Inferior parietal cortex (tissue), 1 donor: ENCODE measurements around the gene ACBD3.

Experiments
- DNase-seq: peaks from one replicate; pipeline ENCODE4 v3.0.0-alpha.2; 2016; ENCODE audit errors: extremely low spot score

The ACBD3 gene

GRCh38 chr1:226201029-226201593, 14.6 kb upstream of the ACBD3 start:
- DNase-seq: no peak

GRCh38 chr1:226199971-226200370, 13.4 kb upstream of the ACBD3 start:
- DNase-seq: no peak

GRCh38 chr1:226195144-226195543, 8.6 kb upstream of the ACBD3 start:
- DNase-seq: no peak

GRCh38 chr1:226187380-226187779, 839 bp upstream of the ACBD3 start:
- no peak for DNase-seq

GRCh38 chr1:226187019-226187322, 430 bp upstream of the ACBD3 start:
- no peak for DNase-seq

- no peak for DNase-seq
Measured at GRCh38 chr1:226185141-226186036, 1.2 kb downstream of the ACBD3 start.

GRCh38 chr1:226181996-226182714, 4.4 kb downstream of the ACBD3 start:
- peak; percentile 28 for DNase-seq

GRCh38 chr1:226176870-226177269, 9.7 kb downstream of the ACBD3 start:
- no peak for DNase-seq

- no peak for DNase-seq
Measured at GRCh38 chr1:226172589-226172988, 14.0 kb downstream of the ACBD3 start.

- no peak for DNase-seq
Measured at GRCh38 chr1:226166341-226166740, 20.2 kb downstream of the ACBD3 start.

GRCh38 chr1:226164154-226164553, 22.4 kb downstream of the ACBD3 start:
- DNase-seq: no peak

GRCh38 chr1:226162898-226163297, 23.6 kb downstream of the ACBD3 start:
- no peak for DNase-seq

- DNase-seq: no peak
Measured at GRCh38 chr1:226158983-226159382, 27.6 kb downstream of the ACBD3 start.

GRCh38 chr1:226158457-226158856, 28.1 kb downstream of the ACBD3 start:
- no peak for DNase-seq

GRCh38 chr1:226157761-226158316, 28.7 kb downstream of the ACBD3 start:
- no peak for DNase-seq

- no peak for DNase-seq
Measured at GRCh38 chr1:226154593-226154992, 31.9 kb downstream of the ACBD3 start.

- DNase-seq: no peak
Measured at GRCh38 chr1:226149806-226150205, 36.7 kb downstream of the ACBD3 start.

- DNase-seq: no peak
Measured at GRCh38 chr1:226148121-226148648, 38.4 kb downstream of the ACBD3 start.

GRCh38 chr1:226144045-226144444, 42.5 kb downstream of the ACBD3 start:
- no peak for DNase-seq

- DNase-seq: no peak
Measured at GRCh38 chr1:226135709-226136108, 50.8 kb downstream of the ACBD3 start.

GRCh38 chr1:226135059-226135651, 51.4 kb downstream of the ACBD3 start:
- no peak for DNase-seq
